WTC11 (cell line): ENCODE data around the gene RNF11.

Source experiments
- ARID4B ChIP-seq: sonication (generic); formaldehyde crosslinking; IDR thresholded peaks from 2 replicates; pipeline ENCODE4 v1.8.0; 2023; ENCODE audit warnings: missing genetic modification reagents, mild to moderate bottlenecking, borderline replicate concordance
- FOXK1 ChIP-seq: sonication (generic); formaldehyde crosslinking; IDR thresholded peaks from 2 replicates; pipeline ENCODE4 v1.8.0; 2022; ENCODE audit warnings: mild to moderate bottlenecking, moderate library complexity, missing genetic modification reagents
- TP53 ChIP-seq: sonication (generic); formaldehyde crosslinking; IDR thresholded peaks from 2 replicates; pipeline ENCODE4 v1.8.1; 2023; ENCODE audit warnings: mild to moderate bottlenecking, missing genetic modification reagents
- ZNF232 ChIP-seq: sonication (generic); formaldehyde crosslinking; IDR thresholded peaks from 2 replicates; pipeline ENCODE4 v1.8.0; 2022; ENCODE audit warnings: mild to moderate bottlenecking, missing genetic modification reagents
- ZNF416 ChIP-seq: fragments of 250-450 bp; sonication (Bioruptor Pico); IDR thresholded peaks from 2 replicates; pipeline ENCODE4 v1.9.0; 2021; ENCODE audit warnings: mild to moderate bottlenecking, inconsistent platforms
- TF ChIP-seq, protein P1 (sequence below): fragments of 200-600 bp; IDR thresholded peaks from 2 replicates; pipeline ENCODE4 v1.8.0; 2022; ENCODE audit warnings: antibody characterized with exemption

DNA sequence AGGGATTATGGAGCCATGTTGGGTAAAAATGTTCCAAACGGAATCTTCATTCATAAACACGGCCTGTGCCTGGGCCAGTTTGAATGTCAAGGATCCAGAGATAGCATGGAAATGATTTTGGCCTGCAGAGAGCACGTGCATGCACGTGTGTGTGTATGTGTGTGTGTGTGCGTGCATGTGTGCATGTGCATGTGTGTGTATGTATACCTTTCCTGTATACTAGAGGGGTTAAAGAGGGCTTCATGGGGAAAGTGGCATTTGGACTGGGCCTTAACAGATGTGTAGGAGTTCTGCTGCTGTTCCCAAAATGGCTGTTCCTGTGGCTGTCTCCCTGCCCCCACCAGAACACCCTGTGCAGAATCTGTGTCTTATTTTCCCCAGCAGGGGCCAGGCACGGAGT lies 72.6 kb downstream of the RNF11 start:
- TF ChIP-seq, protein P1, sequence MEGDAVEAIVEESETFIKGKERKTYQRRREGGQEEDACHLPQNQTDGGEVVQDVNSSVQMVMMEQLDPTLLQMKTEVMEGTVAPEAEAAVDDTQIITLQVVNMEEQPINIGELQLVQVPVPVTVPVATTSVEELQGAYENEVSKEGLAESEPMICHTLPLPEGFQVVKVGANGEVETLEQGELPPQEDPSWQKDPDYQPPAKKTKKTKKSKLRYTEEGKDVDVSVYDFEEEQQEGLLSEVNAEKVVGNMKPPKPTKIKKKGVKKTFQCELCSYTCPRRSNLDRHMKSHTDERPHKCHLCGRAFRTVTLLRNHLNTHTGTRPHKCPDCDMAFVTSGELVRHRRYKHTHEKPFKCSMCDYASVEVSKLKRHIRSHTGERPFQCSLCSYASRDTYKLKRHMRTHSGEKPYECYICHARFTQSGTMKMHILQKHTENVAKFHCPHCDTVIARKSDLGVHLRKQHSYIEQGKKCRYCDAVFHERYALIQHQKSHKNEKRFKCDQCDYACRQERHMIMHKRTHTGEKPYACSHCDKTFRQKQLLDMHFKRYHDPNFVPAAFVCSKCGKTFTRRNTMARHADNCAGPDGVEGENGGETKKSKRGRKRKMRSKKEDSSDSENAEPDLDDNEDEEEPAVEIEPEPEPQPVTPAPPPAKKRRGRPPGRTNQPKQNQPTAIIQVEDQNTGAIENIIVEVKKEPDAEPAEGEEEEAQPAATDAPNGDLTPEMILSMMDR, result no peak
- TF ChIP-seq TP53 (CRISPR knock-in tag), result no peak
- no peak for TF ChIP-seq ZNF416 (CRISPR knock-in tag)
- TF ChIP-seq FOXK1 (CRISPR knock-in tag), result no peak
- no peak for TF ChIP-seq ZNF232 (CRISPR knock-in tag)
- no peak for TF ChIP-seq ARID4B (CRISPR knock-in tag)
